ENCODE measurements around the gene KRT39. TPM values are rescaled to one million over a fixed set of nuclear protein-coding genes. Genes with fewer than 3 reads are reported as not detected.

The KRT39 gene
- total RNA-seq = not detected

- DNase-seq = no peak
- POLR2A ChIA-PET = no interaction called here
- no peak within 1 kb of the TSS for H3K4me3 Mint-ChIP-seq
- CTCF ChIA-PET = no interaction called here
- H3K27ac Mint-ChIP-seq = no peak within 1 kb of the TSS
- no peaks in the 10 kb centered on the region for H3K36me3 Mint-ChIP-seq (ENCODE audit: low read depth)
- peaks cover 19% of the 10 kb centered on the region for H3K27me3 Mint-ChIP-seq
- no peaks in the 10 kb centered on the region for H3K4me1 Mint-ChIP-seq
- no peaks in the 10 kb centered on the region for H3K9me3 Mint-ChIP-seq
Measured at GRCh38 chr17:40966848-40967247, at the start of gene KRT39. Gene KRT39, minus strand, starts transcription at chr17:40966948. Its CDS starts 92 bp downstream, at chr17:40966856.

- POLR2A ChIA-PET = no interaction called here
- CTCF ChIA-PET = no interaction called here
- H3K27ac Mint-ChIP-seq = no peak overlapping the region
- no peaks in the 10 kb centered on the region for H3K4me1 Mint-ChIP-seq
- H3K4me3 Mint-ChIP-seq = no peak overlapping the region
- no peaks in the 10 kb centered on the region for H3K36me3 Mint-ChIP-seq (ENCODE audit: low read depth)
- H3K27me3 Mint-ChIP-seq = peaks cover 10% of the 10 kb centered on the region
- H3K9me3 Mint-ChIP-seq = no peaks in the 10 kb centered on the region
- no peak for DNase-seq
Measured at GRCh38 chr17:41015454-41015853, 48.7 kb upstream of the KRT39 start.

- POLR2A ChIA-PET = no interaction called here
- Mint-ChIP-seq H3K27ac (no peak overlapping the region), H3K9me3 (no peaks in the 10 kb centered on the region), H3K4me3 (no peak overlapping the region), H3K36me3 (ENCODE audit: low read depth) (no peaks in the 10 kb centered on the region), H3K27me3 (peaks cover 10% of the 10 kb centered on the region), H3K4me1 (no peaks in the 10 kb centered on the region)
- no peak for DNase-seq
- CTCF ChIA-PET = interaction anchor here (1.3 kb wide), 1 partner anchor 52 kb away, joined by 3 read pairs; no protein-coding TSS in a partner anchor
Measured at GRCh38 chr17:41013606-41014005, 46.9 kb upstream of the KRT39 start.

- H3K27me3 Mint-ChIP-seq = peaks cover 10% of the 10 kb centered on the region
- POLR2A ChIA-PET = no interaction called here
- DNase-seq = no peak
- no peak overlapping the region for H3K4me3 Mint-ChIP-seq
- CTCF ChIA-PET = interaction anchor here (1.3 kb wide), 1 partner anchor 52 kb away, joined by 3 read pairs; no protein-coding TSS in a partner anchor
- H3K4me1 Mint-ChIP-seq = no peaks in the 10 kb centered on the region
- no peak overlapping the region for H3K27ac Mint-ChIP-seq
- no peaks in the 10 kb centered on the region for H3K36me3 Mint-ChIP-seq (ENCODE audit: low read depth)
- no peaks in the 10 kb centered on the region for H3K9me3 Mint-ChIP-seq
Measured at GRCh38 chr17:41013181-41013580, 46.4 kb upstream of the KRT39 start.

- ChIA-PET POLR2A (no interaction called here), CTCF (interaction anchor here (1.3 kb wide), 1 partner anchor 51 kb away, joined by 3 read pairs; no protein-coding TSS in a partner anchor)
- H3K36me3 Mint-ChIP-seq (ENCODE audit: low read depth) = no peaks in the 10 kb centered on the region
- no peak overlapping the region for H3K4me3 Mint-ChIP-seq
- no peak for DNase-seq
- H3K4me1 Mint-ChIP-seq = no peaks in the 10 kb centered on the region
- H3K27me3 Mint-ChIP-seq = peaks cover 8% of the 10 kb centered on the region
- no peaks in the 10 kb centered on the region for H3K9me3 Mint-ChIP-seq
- H3K27ac Mint-ChIP-seq = no peak overlapping the region
Measured at GRCh38 chr17:41012326-41013120, 45.8 kb upstream of the KRT39 start.

GRCh38 chr17:41010441-41010840, 43.7 kb upstream of the KRT39 start:
- H3K36me3 Mint-ChIP-seq (ENCODE audit: low read depth) = no peaks in the 10 kb centered on the region
- CTCF ChIA-PET = interaction anchor here (1.4 kb wide), 1 partner anchor 8 kb away, joined by 5 read pairs; no protein-coding TSS in a partner anchor
- no peaks in the 10 kb centered on the region for H3K9me3 Mint-ChIP-seq
- POLR2A ChIA-PET = no interaction called here
- H3K27me3 Mint-ChIP-seq = peaks cover 7% of the 10 kb centered on the region
- H3K4me1 Mint-ChIP-seq = no peaks in the 10 kb centered on the region
- no peak overlapping the region for H3K4me3 Mint-ChIP-seq
- H3K27ac Mint-ChIP-seq = no peak overlapping the region
- no peak for DNase-seq

- POLR2A ChIA-PET = interaction anchor here (0.7 kb wide), 1 partner anchor 65 kb away, joined by 3 read pairs; no protein-coding TSS in a partner anchor
Measured at GRCh38 chr17:41009936-41010335, 43.2 kb upstream of the KRT39 start.

GRCh38 chr17:41009301-41009760, 42.6 kb upstream of the KRT39 start:
- no peak overlapping the region for H3K4me3 Mint-ChIP-seq
- POLR2A ChIA-PET = interaction anchor here (0.7 kb wide), 1 partner anchor 66 kb away, joined by 3 read pairs; no protein-coding TSS in a partner anchor
- H3K27ac Mint-ChIP-seq = no peak overlapping the region
- H3K27me3 Mint-ChIP-seq = peaks cover 8% of the 10 kb centered on the region
- CTCF ChIA-PET = interaction anchor here (1.4 kb wide), 1 partner anchor 9 kb away, joined by 5 read pairs; no protein-coding TSS in a partner anchor
- no peak for DNase-seq
- no peaks in the 10 kb centered on the region for H3K9me3 Mint-ChIP-seq
- H3K4me1 Mint-ChIP-seq = no peaks in the 10 kb centered on the region
- no peaks in the 10 kb centered on the region for H3K36me3 Mint-ChIP-seq (ENCODE audit: low read depth)

More at GRCh38 chr17:41009936-41010335, 43.2 kb upstream of the KRT39 start:
- Mint-ChIP-seq H3K36me3 (ENCODE audit: low read depth) (no peaks in the 10 kb centered on the region), H3K9me3 (no peaks in the 10 kb centered on the region), H3K27ac (no peak overlapping the region), H3K4me1 (no peaks in the 10 kb centered on the region), H3K27me3 (peaks cover 5% of the 10 kb centered on the region), H3K4me3 (no peak overlapping the region)
- CTCF ChIA-PET = interaction anchor here (1.4 kb wide), 1 partner anchor 8 kb away, joined by 5 read pairs; no protein-coding TSS in a partner anchor
- no peak for DNase-seq

- peaks cover 8% of the 10 kb centered on the region for H3K27me3 Mint-ChIP-seq
- POLR2A ChIA-PET = no interaction called here
- DNase-seq = no peak
- H3K4me3 Mint-ChIP-seq = no peak within 1 kb of the TSS
- H3K9me3 Mint-ChIP-seq = no peaks in the 10 kb centered on the region
- H3K36me3 Mint-ChIP-seq (ENCODE audit: low read depth) = no peaks in the 10 kb centered on the region
- H3K27ac Mint-ChIP-seq = no peak within 1 kb of the TSS
- CTCF ChIA-PET = no interaction called here
- H3K4me1 Mint-ChIP-seq = no peaks in the 10 kb centered on the region
Measured at GRCh38 chr17:41008811-41009210, 42.1 kb upstream of the KRT39 start, which contains the start of gene KRTAP3-1. Gene KRTAP3-1, minus strand, starts transcription at chr17:41009128. Its CDS starts 54 bp downstream, at chr17:41009074.

- no peaks in the 10 kb centered on the region for H3K9me3 Mint-ChIP-seq
- H3K27me3 Mint-ChIP-seq = peaks cover 12% of the 10 kb centered on the region
- CTCF ChIA-PET = no interaction called here
- no peak for DNase-seq
- H3K4me1 Mint-ChIP-seq = no peaks in the 10 kb centered on the region
- POLR2A ChIA-PET = no interaction called here
- H3K4me3 Mint-ChIP-seq = no peak overlapping the region
- H3K36me3 Mint-ChIP-seq (ENCODE audit: low read depth) = no peaks in the 10 kb centered on the region
- H3K27ac Mint-ChIP-seq = no peak overlapping the region
Measured at GRCh38 chr17:41004397-41004796, 37.6 kb upstream of the KRT39 start.

GRCh38 chr17:41003926-41004325, 37.2 kb upstream of the KRT39 start:
- peaks cover 17% of the 10 kb centered on the region for H3K27me3 Mint-ChIP-seq
- ChIA-PET POLR2A (no interaction called here), CTCF (no interaction called here)
- H3K4me3 Mint-ChIP-seq = no peak overlapping the region
- DNase-seq = no peak
- H3K36me3 Mint-ChIP-seq (ENCODE audit: low read depth) = no peaks in the 10 kb centered on the region
- H3K4me1 Mint-ChIP-seq = no peaks in the 10 kb centered on the region
- no peaks in the 10 kb centered on the region for H3K9me3 Mint-ChIP-seq
- no peak overlapping the region for H3K27ac Mint-ChIP-seq

GRCh38 chr17:41002814-41003213, 36.1 kb upstream of the KRT39 start:
- Mint-ChIP-seq H3K9me3 (no peaks in the 10 kb centered on the region), H3K4me1 (no peaks in the 10 kb centered on the region), H3K36me3 (ENCODE audit: low read depth) (no peaks in the 10 kb centered on the region), H3K4me3 (no peak overlapping the region), H3K27ac (no peak overlapping the region), H3K27me3 (peaks cover 23% of the 10 kb centered on the region)
- ChIA-PET POLR2A (no interaction called here), CTCF (no interaction called here)
- DNase-seq = no peak

- CTCF ChIA-PET = interaction anchor here (0.6 kb wide), 1 partner anchor 194 kb away, joined by 4 read pairs; no protein-coding TSS in a partner anchor
- H3K9me3 Mint-ChIP-seq = no peaks in the 10 kb centered on the region
- no peaks in the 10 kb centered on the region for H3K4me1 Mint-ChIP-seq
- H3K27ac Mint-ChIP-seq = no peak overlapping the region
- no peak for DNase-seq
- POLR2A ChIA-PET = no interaction called here
- no peak overlapping the region for H3K4me3 Mint-ChIP-seq
- H3K36me3 Mint-ChIP-seq (ENCODE audit: low read depth) = no peaks in the 10 kb centered on the region
- peaks cover 33% of the 10 kb centered on the region for H3K27me3 Mint-ChIP-seq
Measured at GRCh38 chr17:41001795-41002194, 35.0 kb upstream of the KRT39 start.
